GM23338 (cell line): ENCODE measurements around the gene TAF3. TPM values are rescaled to one million over a fixed set of nuclear protein-coding genes. Genes with fewer than 3 reads are reported as not detected.

Source experiments
- ATAC-seq: fragments of 200-7000 bp; cut with Tn5 transposase; 3 replicates; pipeline ENCODE4 v1.9.1; 2020
- DNase-seq: peaks from one replicate; pipeline ENCODE4 v3.0.0-alpha.2; 2015; ENCODE audit warnings: low spot score
- H2AFZ ChIP-seq: fragments of 200-600 bp; sonication (generic); 2 replicates; pipeline ENCODE4 v1.8.0; 2016; ENCODE audit warnings: antibody characterized with exemption, mild to moderate bottlenecking, moderate library complexity
- H3F3A ChIP-seq: fragments of 200-600 bp; sonication (generic); replicated peaks from 2 replicates; pipeline ENCODE4 v1.8.0; 2017; ENCODE audit warnings: antibody characterized with exemption, mixed run types, low read depth
- H3K27ac ChIP-seq: fragments of 200-600 bp; sonication (generic); 2 replicates; pipeline ENCODE4 v1.6.1; 2016; ENCODE audit warnings: low read depth
- H3K27me3 ChIP-seq: fragments of 200-600 bp; sonication (generic); 2 replicates; pipeline ENCODE4 v1.8.0; 2016; ENCODE audit warnings: mild to moderate bottlenecking, mixed run types, moderate library complexity; ENCODE audit not compliant: insufficient read depth
- H3K36me3 ChIP-seq: fragments of 200-600 bp; sonication (generic); 2 replicates; pipeline ENCODE4 v1.8.0; 2016; ENCODE audit warnings: mild to moderate bottlenecking; ENCODE audit not compliant: insufficient read depth
- H3K4me1 ChIP-seq: fragments of 200-600 bp; sonication (generic); 2 replicates; pipeline ENCODE4 v1.8.0; 2016; ENCODE audit warnings: mild to moderate bottlenecking, moderate library complexity; ENCODE audit not compliant: insufficient read depth
- H3K4me2 ChIP-seq: fragments of 200-600 bp; sonication (generic); 2 replicates; pipeline ENCODE4 v1.7.1; 2017; ENCODE audit warnings: mixed run types
- H3K4me3 ChIP-seq: fragments of 200-600 bp; sonication (generic); 2 replicates; pipeline ENCODE4 v1.6.1; 2016; ENCODE audit warnings: mixed run types
- H3K79me2 ChIP-seq: fragments of 200-600 bp; sonication (generic); replicated peaks from 2 replicates; pipeline ENCODE4 v1.8.0; 2017; ENCODE audit warnings: mild to moderate bottlenecking; ENCODE audit not compliant: insufficient read depth
- H3K9me2 ChIP-seq: fragments of 200-600 bp; sonication (generic); 2 replicates; pipeline ENCODE4 v1.8.0; 2017; ENCODE audit not compliant: insufficient read depth
- H4K20me1 ChIP-seq: fragments of 200-600 bp; sonication (generic); replicated peaks from 2 replicates; pipeline ENCODE4 v1.8.0; 2017; ENCODE audit warnings: mild to moderate bottlenecking; ENCODE audit not compliant: insufficient read depth
- H3K27ac Mint-ChIP-seq: 2 replicates; pipeline ENCODE4 v1.8.0; 2020; ENCODE audit warnings: inconsistent platforms, mild to moderate bottlenecking, moderate library complexity, mixed read lengths
- H3K27me3 Mint-ChIP-seq: 3 replicates; pipeline ENCODE4 v1.8.0; 2022; ENCODE audit warnings: low read depth, mild to moderate bottlenecking, moderate library complexity, mixed read lengths, inconsistent platforms; ENCODE audit not compliant: insufficient read depth, poor library complexity
- H3K36me3 Mint-ChIP-seq: 3 replicates; pipeline ENCODE4 v1.8.0; 2021; ENCODE audit warnings: low read depth, mild to moderate bottlenecking, inconsistent platforms, moderate library complexity, mixed read lengths
- H3K4me1 Mint-ChIP-seq: 3 replicates; pipeline ENCODE4 v1.8.0; 2020; ENCODE audit warnings: mild to moderate bottlenecking, inconsistent platforms, mixed read lengths
- H3K4me3 Mint-ChIP-seq: 3 replicates; pipeline ENCODE4 v1.8.0; 2021; ENCODE audit warnings: moderate library complexity, mild to moderate bottlenecking, inconsistent platforms, mixed read lengths
- H3K9me3 Mint-ChIP-seq: 3 replicates; pipeline ENCODE4 v1.8.0; 2020; ENCODE audit warnings: moderate library complexity, mild to moderate bottlenecking, inconsistent platforms, mixed read lengths
- CREB1 ChIP-seq: fragments of 250-450 bp; sonication (Bioruptor Pico); IDR thresholded peaks from 2 replicates; pipeline ENCODE4 v1.5.0; 2020; ENCODE audit warnings: low read depth, mild to moderate bottlenecking, moderate library complexity
- CTCF ChIP-seq, 2 experiments: fragments of 200-600 bp in 1 of 2; sonication (generic) in 1 of 2; conservative IDR thresholded peaks; 2 replicates each; pipeline versions ENCODE4 v1.5.1 to v1.6.1; 2016 to 2017; ENCODE audit warnings: antibody characterized with exemption in 2 of 2, low read depth in 2 of 2, mild to moderate bottlenecking in 2 of 2, moderate library complexity in 1 of 2
- ETS1 ChIP-seq: IDR thresholded peaks from 2 replicates; pipeline ENCODE4 v1.6.1; 2016; ENCODE audit warnings: antibody characterized with exemption
- EZH2 ChIP-seq: fragments of 200-600 bp; sonication (generic); IDR thresholded peaks from one replicate; pipeline ENCODE4 v1.8.0; 2017; ENCODE audit warnings: antibody characterized with exemption, mild to moderate bottlenecking, low read depth; ENCODE audit not compliant: unreplicated experiment
- EZH2phosphoT487 ChIP-seq: fragments of 200-600 bp; sonication (generic); IDR thresholded peaks from one replicate; pipeline ENCODE4 v1.8.1; 2018; ENCODE audit warnings: antibody characterized with exemption; ENCODE audit not compliant: unreplicated experiment
- JUNB ChIP-seq: IDR thresholded peaks from one replicate; pipeline ENCODE4 v1.6.1; 2016; ENCODE audit warnings: antibody characterized with exemption; ENCODE audit not compliant: unreplicated experiment
- NANOG ChIP-seq: IDR thresholded peaks from 2 replicates; pipeline ENCODE4 v1.6.1; 2016; ENCODE audit warnings: antibody characterized with exemption, borderline replicate concordance
- POLR2AphosphoS5 ChIP-seq: IDR thresholded peaks from 2 replicates; pipeline ENCODE4 v1.6.1; 2016; ENCODE audit warnings: antibody characterized with exemption, low read depth
- STAT1 ChIP-seq: IDR thresholded peaks from one replicate; pipeline ENCODE4 v1.6.1; 2016; ENCODE audit warnings: antibody characterized with exemption; ENCODE audit not compliant: unreplicated experiment
- ZNF114 ChIP-seq: fragments of 250-450 bp; sonication (Bioruptor Pico); IDR thresholded peaks from 2 replicates; pipeline ENCODE4 v1.5.0; 2020; ENCODE audit warnings: mild to moderate bottlenecking, moderate library complexity
- ZNF331 ChIP-seq: fragments of 250-450 bp; sonication (Bioruptor Pico); IDR thresholded peaks from 2 replicates; pipeline ENCODE4 v1.5.0; 2020; ENCODE audit warnings: low read depth, mild to moderate bottlenecking, moderate library complexity
- ZNF462 ChIP-seq: fragments of 250-450 bp; sonication (Bioruptor Pico); IDR thresholded peaks from 2 replicates; pipeline ENCODE4 v1.5.0; 2020; ENCODE audit warnings: mild to moderate bottlenecking, moderate library complexity
- polyA plus RNA-seq: library from polyadenylated mRNA; unstranded; fragments of >200 nt; fragmentation: Nextera tagmentation; extraction: Ambion mirVana; gene quantifications from 2 replicates; pipeline ENCODE4 v1.2.1, GENCODE V29; 2016
- total RNA-seq: library from RNA; depleted of rRNA; stranded (reverse); fragments of >200 nt; shearing (Covaris generic); gene quantifications from 2 replicates; pipeline ENCODE4 v1.2.3, GENCODE V29; 2014
- TF ChIP-seq, protein P1 (sequence below): IDR thresholded peaks from one replicate; pipeline ENCODE4 v1.6.1; 2018; ENCODE audit warnings: antibody characterized with exemption; ENCODE audit not compliant: unreplicated experiment

TAF3 gene
- total and polyA plus RNA-seq, 2 experiments from 2014 or later, result 6.4 to 15.2 TPM

DNA sequence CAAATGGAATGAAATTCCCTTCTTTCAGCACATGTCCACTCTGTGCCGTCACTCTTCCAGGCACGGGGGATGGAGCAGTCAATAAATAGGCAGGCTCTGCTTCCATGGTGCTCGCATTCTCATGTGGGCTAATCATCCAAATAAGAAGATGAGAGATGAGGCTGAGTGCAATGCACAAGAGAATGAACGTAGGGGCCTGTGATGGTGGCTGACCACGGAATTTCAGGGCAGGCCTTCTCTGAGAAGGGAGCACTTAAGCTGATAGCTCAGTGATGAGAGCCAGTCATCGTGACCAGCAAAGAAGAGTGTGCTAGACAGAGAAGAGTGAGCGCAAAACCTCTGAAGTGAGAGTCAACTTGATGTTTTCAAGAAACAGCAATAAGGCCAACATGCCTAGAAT lies 47.9 kb downstream of the TAF3 start:
- peaks cover 7% of the 10 kb centered on the region for H3K27me3 Mint-ChIP-seq
- H3K4me1 ChIP-seq, result no peaks in the 10 kb centered on the region
- H3K36me3 ChIP-seq, result peaks cover 6% of the 10 kb centered on the region; the same call in 1 of the 2 replicates
- no peaks in the 10 kb centered on the region; the same call in 1 of the 2 replicates for H3K9me2 ChIP-seq
- no peak overlapping the region for H3K4me3 ChIP-seq
- no peaks in the 10 kb centered on the region for H3F3A ChIP-seq
- no peak for DNase-seq
- 0 out of 2 replicates have a peak, but pooled peaks cover 5% of the 10 kb centered on the region for H4K20me1 ChIP-seq
- no peaks in the 10 kb centered on the region for H3K27me3 ChIP-seq
- no peak overlapping the region for H3K4me3 Mint-ChIP-seq
- H3K79me2 ChIP-seq, result peaks cover 39% of the 10 kb centered on the region
- no peak overlapping the region for H3K27ac Mint-ChIP-seq
- peaks cover 8% of the 10 kb centered on the region for H3K4me1 Mint-ChIP-seq
- H3K36me3 Mint-ChIP-seq, result peaks cover 20% of the 10 kb centered on the region; the same call in 2 of the 3 replicates
- no peak for ATAC-seq
- H3K4me2 ChIP-seq, result no peak overlapping the region
- H3K9me3 Mint-ChIP-seq, result peaks cover 21% of the 10 kb centered on the region
- no peak overlapping the region for H3K27ac ChIP-seq
- TF ChIP-seq CREB1 (CRISPR knock-in tag) (no peak), ZNF114 (CRISPR knock-in tag) (no peak), POLR2AphosphoS5 (no peak), ETS1 (no peak), CTCF (conservative IDR thresholded peaks at IDR 0.05; ENCODE audit: low read depth in 2 of 2) (no peak), ZNF462 (CRISPR knock-in tag) (no peak), EZH2 (no peak), JUNB (no peak), ZNF331 (CRISPR knock-in tag) (no peak), STAT1 (no peak), EZH2phosphoT487 (no peak), NANOG (no peak)
- TF ChIP-seq, protein P1, sequence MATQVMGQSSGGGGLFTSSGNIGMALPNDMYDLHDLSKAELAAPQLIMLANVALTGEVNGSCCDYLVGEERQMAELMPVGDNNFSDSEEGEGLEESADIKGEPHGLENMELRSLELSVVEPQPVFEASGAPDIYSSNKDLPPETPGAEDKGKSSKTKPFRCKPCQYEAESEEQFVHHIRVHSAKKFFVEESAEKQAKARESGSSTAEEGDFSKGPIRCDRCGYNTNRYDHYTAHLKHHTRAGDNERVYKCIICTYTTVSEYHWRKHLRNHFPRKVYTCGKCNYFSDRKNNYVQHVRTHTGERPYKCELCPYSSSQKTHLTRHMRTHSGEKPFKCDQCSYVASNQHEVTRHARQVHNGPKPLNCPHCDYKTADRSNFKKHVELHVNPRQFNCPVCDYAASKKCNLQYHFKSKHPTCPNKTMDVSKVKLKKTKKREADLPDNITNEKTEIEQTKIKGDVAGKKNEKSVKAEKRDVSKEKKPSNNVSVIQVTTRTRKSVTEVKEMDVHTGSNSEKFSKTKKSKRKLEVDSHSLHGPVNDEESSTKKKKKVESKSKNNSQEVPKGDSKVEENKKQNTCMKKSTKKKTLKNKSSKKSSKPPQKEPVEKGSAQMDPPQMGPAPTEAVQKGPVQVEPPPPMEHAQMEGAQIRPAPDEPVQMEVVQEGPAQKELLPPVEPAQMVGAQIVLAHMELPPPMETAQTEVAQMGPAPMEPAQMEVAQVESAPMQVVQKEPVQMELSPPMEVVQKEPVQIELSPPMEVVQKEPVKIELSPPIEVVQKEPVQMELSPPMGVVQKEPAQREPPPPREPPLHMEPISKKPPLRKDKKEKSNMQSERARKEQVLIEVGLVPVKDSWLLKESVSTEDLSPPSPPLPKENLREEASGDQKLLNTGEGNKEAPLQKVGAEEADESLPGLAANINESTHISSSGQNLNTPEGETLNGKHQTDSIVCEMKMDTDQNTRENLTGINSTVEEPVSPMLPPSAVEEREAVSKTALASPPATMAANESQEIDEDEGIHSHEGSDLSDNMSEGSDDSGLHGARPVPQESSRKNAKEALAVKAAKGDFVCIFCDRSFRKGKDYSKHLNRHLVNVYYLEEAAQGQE, result no peak
- no peak overlapping the region for H2AFZ ChIP-seq
